IMR-90 (cell line): ENCODE measurements around the gene LRRC36. TPM values are rescaled to one million over a fixed set of nuclear protein-coding genes. Genes with fewer than 3 reads are reported as not detected.

Experiments used
- ATAC-seq: fragments of 200-7000 bp; cut with Tn5 transposase; 2 replicates; pipeline ENCODE4 v1.9.1; 2020; ENCODE audit warnings: low read depth, mild to moderate bottlenecking, moderate library complexity
- BruUV-seq: library from RNA; stranded (reverse); fragments of 400-500 nt; replicated peaks from 2 replicates; lab custom pipeline; 2021; lab: Mats Ljungman, UMichigan
- CTCF ChIA-PET: fragments of 300-600 bp; formaldehyde crosslinking; extraction: SDS; loops from one replicate; lab custom pipeline; 2021; ENCODE audit warnings: antibody characterized with exemption; lab: Yijun Ruan, JAX
- POLR2A ChIA-PET: fragments of 300-600 bp; sonication (Branson Sonifier 250); formaldehyde crosslinking; loops from one replicate; lab custom pipeline; 2022; ENCODE audit warnings: antibody characterized with exemption; ENCODE audit not compliant: unreplicated experiment; lab: Charles Lee
- DNase-seq: peaks from one replicate; pipeline ENCODE4 v3.0.0; 2013
- H2AFZ ChIP-seq: replicated peaks from 2 replicates; pipeline ENCODE3; 2013; ENCODE audit warnings: low read length, mild to moderate bottlenecking; ENCODE audit not compliant: poor library complexity
- H2AK5ac ChIP-seq: 2 replicates; pipeline ENCODE4 v1.6.1; 2013; ENCODE audit warnings: low read depth, low read length, inconsistent platforms
- H2AK9ac ChIP-seq: replicated peaks from 2 replicates; pipeline ENCODE3; 2013; ENCODE audit warnings: mild to moderate bottlenecking, low read depth, low read length, moderate library complexity; ENCODE audit not compliant: poor library complexity
- H2BK120ac ChIP-seq: 2 replicates; pipeline ENCODE4 v1.6.1; 2013; ENCODE audit warnings: low read depth, low read length, inconsistent platforms
- H2BK15ac ChIP-seq: 3 replicates; pipeline ENCODE4 v1.6.1; 2013; ENCODE audit warnings: low read depth, low read length, inconsistent platforms
- H2BK20ac ChIP-seq: 2 replicates; pipeline ENCODE4 v1.6.1; 2013; ENCODE audit warnings: low read depth, mild to moderate bottlenecking, inconsistent platforms, low read length, moderate library complexity
- H2BK5ac ChIP-seq: 2 replicates; pipeline ENCODE4 v1.6.1; 2013; ENCODE audit warnings: mild to moderate bottlenecking, low read depth, low read length, inconsistent platforms; ENCODE audit not compliant: poor library complexity, severe bottlenecking
- H3K14ac ChIP-seq: replicated peaks from 2 replicates; pipeline ENCODE4 v1.6.1; 2013; ENCODE audit warnings: low read depth, low read length, inconsistent platforms
- H3K18ac ChIP-seq: 2 replicates; pipeline ENCODE4 v1.6.1; 2013; ENCODE audit warnings: low read depth, low read length, control low read depth
- H3K23ac ChIP-seq: 2 replicates; pipeline ENCODE4 v1.6.1; 2013; ENCODE audit warnings: low read depth, low read length, inconsistent platforms
- H3K27ac ChIP-seq: 2 replicates; pipeline ENCODE4 v1.5.1; 2013; ENCODE audit warnings: mild to moderate bottlenecking, control low read depth, low read length; ENCODE audit not compliant: insufficient read depth
- H3K27me3 ChIP-seq: 2 replicates; pipeline ENCODE4 v1.6.1; 2013; ENCODE audit warnings: low read length; ENCODE audit not compliant: control insufficient read depth, insufficient read depth
- H3K36me3 ChIP-seq: 2 replicates; pipeline ENCODE4 v1.6.1; 2013; ENCODE audit warnings: low read length, mixed read lengths; ENCODE audit not compliant: control insufficient read depth, insufficient read depth
- H3K4ac ChIP-seq: 2 replicates; pipeline ENCODE4 v1.6.1; 2013; ENCODE audit warnings: low read depth, low read length, inconsistent platforms
- H3K4me1 ChIP-seq: 2 replicates; pipeline ENCODE4 v1.6.1; 2013; ENCODE audit warnings: low read length, mixed read lengths; ENCODE audit not compliant: control insufficient read depth, insufficient read depth
- H3K4me2 ChIP-seq: 2 replicates; pipeline ENCODE4 v1.6.1; 2013; ENCODE audit warnings: low read depth, mild to moderate bottlenecking, control low read depth, low read length, moderate library complexity
- H3K4me3 ChIP-seq: 2 replicates; pipeline ENCODE4 v1.5.1; 2013; ENCODE audit warnings: low read depth, mild to moderate bottlenecking, control low read depth, low read length, moderate library complexity; ENCODE audit not compliant: insufficient read depth
- H3K56ac ChIP-seq: 2 replicates; pipeline ENCODE4 v1.6.1; 2013; ENCODE audit warnings: low read length, inconsistent platforms; ENCODE audit not compliant: insufficient read depth; ENCODE audit errors: extremely low read depth
- H3K79me1 ChIP-seq, 2 experiments: 2 replicates each; pipeline ENCODE4 v1.6.1; 2013; ENCODE audit warnings: low read length in 2 of 2, inconsistent platforms in 1 of 2, low read depth in 1 of 2
- H3K9ac ChIP-seq: 2 replicates; pipeline ENCODE4 v1.6.1; 2013; ENCODE audit warnings: low read depth, low read length, control low read depth
- H3K9me1 ChIP-seq: 2 replicates; pipeline ENCODE4 v1.6.1; 2013; ENCODE audit warnings: low read length, inconsistent platforms; ENCODE audit not compliant: insufficient read depth
- H3K9me3 ChIP-seq: 2 replicates; pipeline ENCODE4 v1.6.1; 2013; ENCODE audit warnings: low read length; ENCODE audit not compliant: control insufficient read depth, insufficient read depth
- H4K20me1 ChIP-seq: 2 replicates; pipeline ENCODE4 v1.6.1; 2013; ENCODE audit warnings: low read length, inconsistent platforms; ENCODE audit not compliant: insufficient read depth
- H4K5ac ChIP-seq: 2 replicates; pipeline ENCODE4 v1.6.1; 2013; ENCODE audit warnings: mild to moderate bottlenecking, low read depth, low read length, control low read depth
- H4K8ac ChIP-seq, 2 experiments: 2 replicates each; pipeline ENCODE4 v1.6.1; 2013; ENCODE audit warnings: low read depth in 2 of 2, low read length in 2 of 2, control low read depth in 1 of 2, inconsistent platforms in 1 of 2
- H4K91ac ChIP-seq: 2 replicates; pipeline ENCODE4 v1.6.1; 2013; ENCODE audit warnings: low read depth, low read length, inconsistent platforms; ENCODE audit not compliant: insufficient read depth
- BHLHE40 ChIP-seq: fragments of 150-350 bp; IDR thresholded peaks from 2 replicates; pipeline ENCODE4 v1.6.1; 2016; ENCODE audit warnings: mild to moderate bottlenecking, low read depth, low read length
- CEBPB ChIP-seq: IDR thresholded peaks from 2 replicates; pipeline ENCODE4 v1.6.1; 2012; ENCODE audit warnings: low read depth, low read length, improper control_type of control experiment
- CHD1 ChIP-seq: IDR thresholded peaks from 2 replicates; pipeline ENCODE4 v1.6.1; 2012; ENCODE audit warnings: low read depth, low read length, improper control_type of control experiment
- CTCF ChIP-seq: conservative IDR thresholded peaks from 2 replicates; pipeline ENCODE4 v1.5.1; 2012; ENCODE audit warnings: mild to moderate bottlenecking, low read depth, low read length, improper control_type of control experiment
- MAZ ChIP-seq: IDR thresholded peaks from 2 replicates; pipeline ENCODE4 v1.6.1; 2012; ENCODE audit warnings: low read depth, mild to moderate bottlenecking, low read length, improper control_type of control experiment, moderate library complexity, borderline replicate concordance
- MXI1 ChIP-seq: IDR thresholded peaks from 2 replicates; pipeline ENCODE4 v1.6.1; 2012; ENCODE audit warnings: low read depth, mild to moderate bottlenecking, low read length, moderate library complexity, borderline replicate concordance
- NFE2L2 ChIP-seq: fragments of 150-350 bp; IDR thresholded peaks from 2 replicates; pipeline ENCODE4 v1.6.1; 2016; ENCODE audit warnings: low read depth, mild to moderate bottlenecking, low read length
- POLR2A ChIP-seq: IDR thresholded peaks from 2 replicates; pipeline ENCODE4 v1.6.1; 2012; ENCODE audit warnings: mild to moderate bottlenecking, low read depth, low read length
- RAD21 ChIP-seq: IDR thresholded peaks from 2 replicates; pipeline ENCODE4 v1.6.1; 2012; ENCODE audit warnings: low read length, improper control_type of control experiment
- RCOR1 ChIP-seq: IDR thresholded peaks from 2 replicates; pipeline ENCODE4 v1.6.1; 2012; ENCODE audit warnings: mild to moderate bottlenecking, low read length, improper control_type of control experiment; ENCODE audit not compliant: insufficient replicate concordance
- RFX5 ChIP-seq: IDR thresholded peaks from 2 replicates; pipeline ENCODE4 v1.8.0; 2012; ENCODE audit warnings: low read depth, mild to moderate bottlenecking, low read length, moderate library complexity
- SMC3 ChIP-seq: fragments of 150-350 bp; IDR thresholded peaks from 2 replicates; pipeline ENCODE4 v1.6.1; 2016; ENCODE audit warnings: low read depth, mild to moderate bottlenecking, antibody characterized with exemption, low read length, moderate library complexity
- USF2 ChIP-seq: fragments of 150-350 bp; IDR thresholded peaks from 2 replicates; pipeline ENCODE4 v1.6.1; 2017; ENCODE audit warnings: mild to moderate bottlenecking, antibody characterized with exemption, low read length, low read depth
- WGBS, 2 experiments: methylation state at CpG; one replicate each; pipeline versions ENCODE4 v1.1.5 to v1.1.7; 2013; ENCODE audit warnings: missing lambda C conversion rate in 2 of 2; ENCODE audit not compliant: insufficient read length in 1 of 2; ENCODE audit errors: extremely low coverage in 2 of 2; 5-methylcytosine and 5-hydroxymethylcytosine counted together
- dilution Hi-C: fragments of 300-500 bp; cut with HindIII; formaldehyde crosslinking; loops from one replicate; pipeline ENCODE4 v1.14.3; 2018; ENCODE audit warnings: low sequenced_read_pairs; ENCODE audit not compliant: unreplicated experiment
- in situ Hi-C: fragments of 300-500 bp; cut with MboI; formaldehyde crosslinking; loops from 3 replicates; pipeline ENCODE4 v1.14.3; 2019; ENCODE audit warnings: low sequenced_read_pairs, inconsistent platforms, mixed read lengths
- intact Hi-C: fragments of 100-400 bp; cut with micrococcal nuclease; formaldehyde crosslinking; loops from 2 replicates; pipeline ENCODE4 v1.10.0; 2022
- polyA plus RNA-seq, 3 experiments: library from polyadenylated mRNA; depleted of rRNA; stranded (reverse); fragments of >200 nt; gene quantifications; 2 replicates each; pipeline ENCODE4 v1.2.3, GENCODE V29; 2012; ENCODE audit warnings: low replicate concordance in 1 of 3
- total RNA-seq: library from RNA; depleted of rRNA; stranded (reverse); fragments of >200 nt; gene quantifications from 2 replicates; pipeline ENCODE4 v1.2.3, GENCODE V29; 2012

LRRC36 gene
- total and polyA plus RNA-seq, 2 of the 4 experiments (the other 2 are of a cell fraction) = 0.18 to 0.29 TPM

- TF ChIP-seq RFX5 (no peak), CHD1 (no peak)
Measured at GRCh38 chr16:67415872-67416793, 89.5 kb downstream of the LRRC36 start, which contains the start of gene ZDHHC1 (continued).

GRCh38 chr16:67417333-67418061 lies 90.9 kb downstream of the LRRC36 start:
- Histone ChIP-seq H3K56ac (no peak overlapping the region), H2AK9ac (no peak overlapping the region), H3K9me1 (no peaks in the 10 kb centered on the region), H3K23ac (no peak overlapping the region), H3K4me1 (no peaks in the 10 kb centered on the region; the same call in 1 of the 2 replicates), H3K4me2 (no peak overlapping the region), H3K18ac (no peak overlapping the region), H2BK20ac (no peak overlapping the region), H4K8ac (no peak overlapping the region), H3K9ac (no peak overlapping the region), H2AFZ (no peak overlapping the region), H3K4ac (no peak overlapping the region), H3K4me3 (no peak overlapping the region), H4K91ac (no peak overlapping the region), H3K27ac (no peak overlapping the region), H2AK5ac (no peak overlapping the region), H4K20me1 (no peaks in the 10 kb centered on the region), H3K79me1 (peaks cover 2 to 15% of the 10 kb centered on the region in 2 experiments; a peak in 3 of 4 replicates), H3K9me3 (no peaks in the 10 kb centered on the region), H3K36me3 (no peaks in the 10 kb centered on the region), H3K27me3 (no peaks in the 10 kb centered on the region; the same call in 1 of the 2 replicates), H2BK5ac (no peak overlapping the region), H2BK120ac (no peak overlapping the region), H2BK15ac (no peak overlapping the region), H3K14ac (no peak overlapping the region), H4K5ac (no peak overlapping the region)
- TF ChIP-seq NFE2L2 (no peak), POLR2A (no peak), MXI1 (no peak), SMC3 (no peak), BHLHE40 (no peak), RCOR1 (no peak), CHD1 (no peak), CEBPB (no peak), RAD21 (no peak), USF2 (no peak), CTCF (no peak), MAZ (no peak)
- in situ Hi-C loops (no loop called here), dilution Hi-C loops (no loop called here), intact Hi-C loops (no loop called here)
- DNase-seq (no peak), ATAC-seq (no peak)
- no CpG with 5 or more reads among the region's 2 CpGs for WGBS, 2 experiments
- POLR2A ChIA-PET = no interaction called here
- CTCF ChIA-PET = interaction anchor here (0.7 to 1.6 kb wide), 2 partner anchors 10 kb away, joined by 3 to 6 read pairs; no protein-coding TSS in a partner anchor
- BruUV-seq = no TSS peak
